Fibroblast of mammary gland (primary cell): ENCODE results near the gene RPL35.

Source experiments
- DNase-seq: peaks from one replicate; pipeline ENCODE4 v3.0.0-alpha.2; 2010; ENCODE audit warnings: low read depth
- H3K4me3 ChIP-seq: 2 replicates; pipeline ENCODE4 v1.5.1; 2011; ENCODE audit warnings: low read depth, mild to moderate bottlenecking, low read length, moderate library complexity; ENCODE audit not compliant: control insufficient read depth
- TF ChIP-seq, protein P1 (sequence below): conservative IDR thresholded peaks from 2 replicates; pipeline ENCODE4 v1.5.1; 2011; ENCODE audit warnings: low read depth, low read length, inconsistent platforms; ENCODE audit not compliant: control insufficient read depth, insufficient read depth

Gene RPL35

DNA sequence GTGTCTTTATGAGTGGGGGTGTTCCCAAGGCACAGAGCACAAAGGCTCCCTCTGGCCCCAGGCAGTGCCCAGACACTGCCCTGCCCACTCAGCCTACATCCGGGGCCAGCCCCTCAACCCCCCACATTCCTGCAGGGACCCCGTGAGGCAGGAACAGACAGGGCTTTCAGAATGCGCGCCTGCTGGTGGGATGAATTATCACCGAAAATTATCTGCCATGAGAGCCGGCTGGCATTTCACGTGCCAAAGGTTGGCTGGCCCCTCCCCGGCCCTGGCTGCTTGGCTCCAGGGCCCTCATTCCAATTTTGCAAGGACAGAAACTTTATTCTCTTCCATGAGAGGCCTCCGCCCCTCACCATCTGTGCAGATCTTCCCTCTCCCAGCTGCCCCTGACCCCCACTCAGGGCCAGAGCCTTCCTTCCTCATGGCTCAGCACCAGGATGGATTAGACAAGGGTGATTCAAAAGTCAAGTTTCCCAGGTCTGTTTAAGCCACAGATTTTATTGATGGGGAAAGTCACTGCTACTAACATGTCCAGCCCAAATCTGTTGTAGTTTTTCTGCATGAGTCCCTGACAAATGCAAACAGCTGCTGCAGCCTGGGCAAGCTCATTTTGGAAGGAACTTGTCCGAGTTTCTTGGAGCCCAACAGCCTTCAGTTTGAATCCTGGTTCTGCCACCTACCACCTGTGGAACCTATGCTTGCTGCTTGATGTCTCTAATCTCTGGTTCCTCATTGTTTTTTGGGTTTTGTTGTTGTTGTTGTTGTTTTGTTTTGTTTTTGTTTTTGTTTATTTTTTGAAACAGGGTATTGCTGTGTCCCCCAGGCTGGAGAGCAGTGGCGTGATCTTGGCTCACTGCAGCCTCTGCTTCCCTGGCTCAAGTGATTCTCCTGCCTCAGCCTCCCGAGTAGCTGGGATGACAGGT lies 40.8 kb downstream of the RPL35 start:
- no peak overlapping the region for H3K4me3 ChIP-seq

DNA sequence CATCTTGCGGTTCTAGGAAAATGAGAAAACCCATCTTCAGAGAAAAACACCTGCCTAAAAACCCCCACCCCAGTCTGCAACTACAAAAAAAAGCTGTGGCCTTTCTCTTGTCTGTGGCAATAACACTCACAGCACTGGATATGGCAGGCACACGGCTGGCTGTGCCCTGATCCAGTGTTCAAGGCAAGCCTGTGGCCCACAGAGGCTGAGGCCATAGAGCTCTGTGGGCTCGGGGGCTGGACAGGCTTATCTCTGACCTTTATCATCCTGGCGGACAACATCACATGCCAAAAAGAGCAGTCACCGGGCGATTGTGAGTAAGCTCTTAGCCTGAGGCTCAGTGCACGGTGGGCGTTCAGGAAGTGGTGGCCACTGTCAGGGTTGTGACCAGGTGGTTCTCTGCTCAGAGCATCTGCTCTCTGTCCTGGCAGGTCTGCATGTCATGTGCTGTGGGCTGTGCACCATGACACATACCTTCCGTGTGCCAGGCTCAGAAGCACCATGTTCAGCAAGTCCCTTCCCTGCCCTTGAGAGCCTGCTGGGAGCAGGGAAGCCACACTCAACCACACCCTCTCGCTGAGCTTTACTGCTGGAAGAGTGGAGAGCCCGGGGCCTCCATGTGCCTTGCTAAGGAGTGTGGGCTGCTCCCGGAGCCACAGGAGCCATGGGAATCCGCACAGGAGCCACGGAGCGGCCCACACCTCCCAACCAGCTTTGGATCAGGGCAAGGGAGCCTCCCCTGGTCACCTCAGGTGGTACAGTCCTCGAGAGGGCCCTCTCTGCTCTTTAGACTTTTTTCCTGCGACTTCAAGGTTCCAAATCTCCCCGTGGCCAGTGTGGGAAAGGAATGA lies 43.1 kb downstream of the RPL35 start:
- TF ChIP-seq, protein P1, sequence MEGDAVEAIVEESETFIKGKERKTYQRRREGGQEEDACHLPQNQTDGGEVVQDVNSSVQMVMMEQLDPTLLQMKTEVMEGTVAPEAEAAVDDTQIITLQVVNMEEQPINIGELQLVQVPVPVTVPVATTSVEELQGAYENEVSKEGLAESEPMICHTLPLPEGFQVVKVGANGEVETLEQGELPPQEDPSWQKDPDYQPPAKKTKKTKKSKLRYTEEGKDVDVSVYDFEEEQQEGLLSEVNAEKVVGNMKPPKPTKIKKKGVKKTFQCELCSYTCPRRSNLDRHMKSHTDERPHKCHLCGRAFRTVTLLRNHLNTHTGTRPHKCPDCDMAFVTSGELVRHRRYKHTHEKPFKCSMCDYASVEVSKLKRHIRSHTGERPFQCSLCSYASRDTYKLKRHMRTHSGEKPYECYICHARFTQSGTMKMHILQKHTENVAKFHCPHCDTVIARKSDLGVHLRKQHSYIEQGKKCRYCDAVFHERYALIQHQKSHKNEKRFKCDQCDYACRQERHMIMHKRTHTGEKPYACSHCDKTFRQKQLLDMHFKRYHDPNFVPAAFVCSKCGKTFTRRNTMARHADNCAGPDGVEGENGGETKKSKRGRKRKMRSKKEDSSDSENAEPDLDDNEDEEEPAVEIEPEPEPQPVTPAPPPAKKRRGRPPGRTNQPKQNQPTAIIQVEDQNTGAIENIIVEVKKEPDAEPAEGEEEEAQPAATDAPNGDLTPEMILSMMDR, result no peak
- peak; percentile 35 for DNase-seq
- no peak overlapping the region for H3K4me3 ChIP-seq

More for the DNA sequence above, 40.8 kb downstream of the RPL35 start:
- no peak for DNase-seq
- TF ChIP-seq, protein P1, result no peak

DNA sequence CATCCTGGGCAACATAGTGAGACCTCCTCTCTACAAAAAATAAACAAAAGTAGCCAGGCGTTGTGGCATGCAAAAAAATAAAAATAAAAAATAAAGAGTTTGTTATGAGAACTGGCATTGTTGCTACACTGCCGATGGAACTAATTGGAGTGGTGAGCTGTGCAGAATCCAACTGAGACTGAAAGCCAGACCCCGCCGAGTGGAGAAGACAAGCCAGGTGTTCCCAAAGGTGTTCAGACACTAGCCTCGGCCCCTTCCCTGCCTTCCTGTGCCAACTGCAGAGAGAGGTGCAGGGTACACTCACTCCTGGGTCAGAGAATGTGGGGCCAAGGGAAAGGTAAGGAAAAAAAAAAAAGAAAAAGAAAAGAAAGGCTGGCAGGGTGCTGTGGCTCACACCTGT lies 46.2 kb downstream of the RPL35 start:
- DNase-seq, result no peak
- TF ChIP-seq, protein P1, result no peak
- H3K4me3 ChIP-seq, result no peak overlapping the region

DNA sequence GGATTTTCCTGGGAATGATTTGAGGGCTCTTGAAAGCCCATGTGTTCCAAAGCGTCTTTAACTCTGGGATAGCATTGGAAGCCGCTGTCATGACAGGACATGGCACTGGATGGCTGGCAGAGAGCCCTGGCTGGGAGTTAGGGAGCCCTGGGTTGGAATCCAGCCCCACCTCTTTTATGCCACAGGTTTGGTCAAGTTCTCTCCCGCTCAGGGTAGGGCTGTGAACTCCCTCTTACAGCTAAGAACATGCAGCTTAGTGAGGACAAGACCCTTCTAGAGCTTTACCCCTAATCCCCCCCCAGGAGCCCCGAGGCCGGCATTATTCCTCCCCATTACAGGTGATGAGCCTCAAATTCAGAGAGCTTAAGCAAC lies 47.6 kb downstream of the RPL35 start:
- no peak for DNase-seq
- TF ChIP-seq, protein P1, result no peak
- H3K4me3 ChIP-seq, result no peak overlapping the region

DNA sequence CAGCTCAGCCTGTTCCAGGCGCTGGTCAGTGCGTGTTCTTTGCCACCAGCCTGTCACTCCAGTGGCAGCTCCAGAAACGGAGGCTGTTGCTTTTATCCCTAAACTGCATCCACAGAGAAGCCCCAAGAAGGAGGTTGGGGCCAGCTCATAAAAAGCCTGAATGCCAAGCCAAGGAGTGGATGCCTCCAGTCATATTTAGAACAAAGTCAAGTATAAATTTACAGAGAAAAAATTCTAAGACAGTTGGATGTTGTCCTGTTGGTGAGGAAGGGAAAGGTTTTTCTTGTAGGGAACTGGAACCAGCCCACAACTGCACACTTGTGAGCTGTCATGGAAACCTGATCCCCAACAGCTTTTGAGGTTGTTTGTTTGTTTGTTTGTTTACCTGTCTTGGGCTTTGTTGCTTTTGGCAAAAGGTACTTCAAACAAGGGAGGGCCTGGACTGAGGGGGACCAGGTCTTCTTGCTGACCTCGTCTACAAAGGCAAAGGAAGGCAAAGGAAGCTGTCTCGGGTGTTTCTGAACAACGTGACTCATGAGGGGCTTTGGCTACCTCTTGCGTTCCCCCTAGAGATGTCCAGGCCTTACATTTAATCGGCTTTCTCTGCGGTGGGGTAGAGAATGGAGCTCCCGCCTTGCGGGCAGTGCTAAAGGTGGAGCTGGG lies 48.1 kb downstream of the RPL35 start:
- no peak overlapping the region for H3K4me3 ChIP-seq
- DNase-seq, result no peak
- TF ChIP-seq, protein P1, result no peak

DNA sequence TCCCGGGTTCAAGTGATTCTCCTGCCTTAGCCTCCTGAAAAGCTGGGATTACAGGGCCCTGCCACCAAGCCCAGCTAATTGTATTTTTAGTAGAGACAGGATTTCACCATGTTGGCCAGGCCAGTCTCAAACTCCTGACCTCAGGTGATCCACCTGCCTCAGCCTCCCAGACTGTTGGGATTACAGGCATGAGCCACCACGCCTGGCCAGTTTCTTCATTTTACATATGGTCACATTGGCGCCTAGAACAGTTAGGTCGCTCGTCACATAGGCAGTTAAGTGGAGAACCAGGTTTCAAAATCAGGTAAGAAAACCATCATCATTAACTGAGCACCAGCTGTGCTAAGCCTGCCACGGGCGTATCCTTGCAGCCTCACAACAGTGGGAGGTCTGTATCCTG lies 48.7 kb downstream of the RPL35 start:
- DNase-seq, result no peak
- TF ChIP-seq, protein P1, result no peak
- no peak overlapping the region for H3K4me3 ChIP-seq
